GM19468 (cell line): ENCODE measurements around the gene COL15A1.

ENCODE experiments used
- ATAC-seq: cut with Tn5 transposase; IDR thresholded peaks from one replicate; pipeline ENCODE4 v1.9.1; 2021; ENCODE audit warnings: mild to moderate bottlenecking, moderate library complexity, moderate number of reproducible peaks; ENCODE audit not compliant: unreplicated experiment; ENCODE audit errors: extremely low read depth

Gene COL15A1

DNA sequence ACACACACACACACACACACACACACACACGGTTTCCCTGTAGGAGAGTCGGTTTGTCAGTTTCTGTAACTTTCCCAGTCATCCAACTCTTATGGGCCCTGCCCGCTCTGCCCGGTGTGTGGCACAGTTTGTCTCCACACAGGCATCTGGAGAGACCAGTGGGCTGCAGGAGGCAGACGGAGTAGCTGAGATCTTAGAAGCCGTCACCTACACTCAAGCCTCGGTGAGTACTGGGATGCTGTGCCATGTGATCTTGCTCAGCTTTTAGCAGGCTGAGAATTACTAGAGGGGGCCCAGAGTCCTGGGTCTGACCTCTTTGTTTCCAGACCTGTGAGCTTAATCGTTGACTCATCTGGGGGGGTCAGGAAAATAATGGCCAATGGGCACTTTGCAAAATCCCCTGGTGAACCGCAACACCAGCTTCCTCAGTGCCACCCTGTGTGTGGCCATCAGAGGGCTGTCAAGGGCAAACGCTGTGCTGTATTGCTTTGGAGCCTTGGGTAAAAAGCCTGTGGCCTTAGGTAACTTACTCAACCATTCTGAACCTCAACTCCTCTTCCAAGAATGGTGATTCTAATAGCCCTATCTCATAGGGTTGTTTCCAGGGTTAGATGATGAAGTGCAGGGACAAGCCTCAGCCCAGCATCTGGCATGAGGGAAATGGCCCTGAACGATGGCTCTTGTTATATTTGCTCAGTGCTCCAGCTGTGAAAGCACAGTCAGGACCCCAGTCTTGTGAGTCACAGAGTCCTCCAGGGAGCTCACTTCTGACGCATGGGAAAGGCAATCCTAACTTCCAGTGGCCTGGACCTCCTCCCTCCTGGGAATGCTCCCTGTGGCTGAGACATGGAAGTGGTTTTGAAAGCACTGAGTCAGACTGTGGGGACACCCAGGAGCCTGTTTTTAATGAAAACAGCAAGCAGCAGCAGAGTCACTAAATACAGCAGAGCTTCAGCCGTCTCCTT is 45.6 kb downstream of the COL15A1 start:
- ATAC-seq = no peak

DNA sequence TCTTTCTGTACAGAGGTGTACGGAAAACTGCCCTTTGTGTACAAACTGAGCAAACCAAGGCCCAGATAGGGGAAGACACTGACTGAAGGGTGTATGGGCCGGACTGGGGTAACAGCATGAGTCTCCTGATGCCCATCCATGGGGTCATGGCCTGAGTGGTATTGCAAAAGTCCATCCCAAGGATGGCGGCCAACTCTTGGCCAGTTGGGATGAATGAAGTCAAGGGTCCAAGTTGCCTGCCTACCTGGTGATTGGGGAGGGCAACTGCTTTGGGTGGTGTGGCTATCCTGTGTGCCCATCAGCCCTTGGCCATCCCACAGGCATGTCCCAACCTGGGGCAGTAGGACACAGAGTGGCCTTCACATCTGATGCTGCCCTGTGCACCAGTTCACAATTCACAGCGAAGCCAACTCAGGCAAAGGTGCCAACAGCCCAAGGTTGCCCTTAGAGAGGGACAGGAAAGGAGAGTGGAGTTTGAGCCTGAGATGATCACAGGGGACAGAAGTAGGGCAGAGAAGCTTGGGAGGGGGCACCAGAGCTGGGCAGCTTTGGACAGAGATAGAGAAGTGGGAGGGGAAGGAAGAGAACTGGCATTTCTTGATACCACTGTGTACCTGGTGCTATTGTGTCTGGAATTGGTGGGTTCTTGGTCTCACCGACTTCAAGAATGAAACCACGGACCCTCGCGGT is 46.6 kb downstream of the COL15A1 start:
- no peak for ATAC-seq

DNA sequence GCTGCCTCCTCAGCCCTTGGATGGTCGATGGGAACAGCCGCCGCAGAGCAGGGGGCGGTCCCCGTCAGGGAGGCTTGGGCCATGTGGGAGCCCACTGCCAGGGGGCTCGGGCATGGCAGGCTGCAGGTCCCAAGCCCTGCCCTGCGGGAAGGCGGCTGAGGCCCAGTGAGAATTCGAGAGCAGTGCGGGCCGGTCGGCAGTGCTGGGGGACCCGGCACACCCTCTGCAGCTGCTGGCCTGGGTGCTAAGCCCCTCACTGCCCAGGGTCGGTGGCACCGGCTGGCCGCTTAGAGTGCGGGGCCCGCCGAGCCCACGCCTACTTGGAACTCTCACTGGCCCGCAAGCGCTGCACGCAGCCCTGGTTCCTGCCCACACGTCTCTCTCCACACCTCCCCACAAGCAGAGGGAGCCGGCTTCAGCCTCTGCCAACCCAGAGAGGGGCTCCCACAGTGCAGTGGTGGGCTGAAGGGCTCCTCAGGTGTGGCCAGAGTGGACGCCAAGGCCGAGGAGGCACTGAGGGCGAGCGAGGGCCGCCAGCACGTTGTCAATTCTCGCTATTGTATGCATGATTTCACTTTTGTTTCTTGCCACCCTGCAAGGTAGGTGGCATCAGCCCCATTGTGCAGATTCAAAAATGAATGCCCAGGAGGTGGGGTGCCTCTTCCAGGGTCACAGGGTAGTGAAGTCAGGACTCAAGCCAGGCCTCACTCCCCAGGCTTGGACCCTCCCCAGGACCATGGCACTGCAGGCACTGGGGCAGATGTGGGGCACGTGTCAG is 48.6 kb downstream of the COL15A1 start:
- no peak for ATAC-seq

DNA sequence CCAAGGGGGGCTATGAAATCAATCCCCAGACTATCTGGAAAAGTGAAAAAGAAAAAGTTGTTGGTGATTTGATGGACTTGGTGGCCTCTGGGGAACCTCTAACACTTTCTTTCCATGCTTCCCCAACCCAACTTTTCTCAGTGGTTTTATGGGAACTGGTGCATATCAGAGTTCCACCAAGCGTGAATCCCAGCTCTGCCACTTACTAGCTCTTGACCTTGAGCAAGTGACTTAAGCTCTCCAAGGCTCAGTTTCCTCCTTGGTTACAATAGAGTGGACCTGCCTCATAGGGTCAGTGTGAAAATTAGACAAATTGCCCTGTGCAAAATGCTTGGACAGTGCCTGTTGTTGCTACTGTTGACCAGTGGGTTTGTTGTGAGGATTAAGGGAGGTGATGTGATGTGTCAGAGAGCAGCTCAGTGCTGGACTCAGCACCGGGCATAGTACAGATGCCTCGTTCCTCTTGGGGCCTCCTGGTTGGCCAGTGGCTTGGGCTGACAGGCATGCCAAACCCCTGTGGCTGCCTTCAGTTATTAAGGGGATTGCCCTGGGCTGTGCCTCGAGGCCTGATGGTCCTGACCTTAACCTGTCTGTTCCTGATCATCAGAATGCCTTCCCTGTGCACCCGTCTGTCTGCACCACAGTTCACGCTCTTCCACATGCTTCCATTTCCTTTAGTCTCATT is 49.3 kb downstream of the COL15A1 start:
- ATAC-seq = no peak

DNA sequence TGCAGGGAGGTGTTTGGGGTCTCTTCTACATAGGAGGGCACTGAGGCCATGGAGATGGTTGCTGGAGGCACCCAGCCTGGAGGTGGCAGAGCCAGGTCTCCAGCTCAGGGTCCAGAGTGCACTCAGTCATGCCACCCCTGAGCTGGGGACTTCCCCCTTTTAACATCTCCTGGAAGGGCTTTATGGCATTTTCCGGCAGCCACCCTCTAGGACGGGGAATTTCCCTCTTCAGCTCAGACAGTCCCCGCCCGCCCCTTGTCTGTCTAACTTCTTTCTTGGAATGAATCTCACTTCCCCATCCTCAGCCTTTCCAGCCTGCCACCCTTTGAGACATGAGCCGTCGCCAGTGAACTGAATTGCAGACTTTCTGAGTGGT is 49.9 kb downstream of the COL15A1 start:
- no peak for ATAC-seq

- ATAC-seq = no peak
These were observed 50.7 kb downstream of the COL15A1 start for GRCh38 chr9:98994172-98995058.

- ATAC-seq = no peak
These were observed 51.5 kb downstream of the COL15A1 start for GRCh38 chr9:98995059-98995671.

DNA sequence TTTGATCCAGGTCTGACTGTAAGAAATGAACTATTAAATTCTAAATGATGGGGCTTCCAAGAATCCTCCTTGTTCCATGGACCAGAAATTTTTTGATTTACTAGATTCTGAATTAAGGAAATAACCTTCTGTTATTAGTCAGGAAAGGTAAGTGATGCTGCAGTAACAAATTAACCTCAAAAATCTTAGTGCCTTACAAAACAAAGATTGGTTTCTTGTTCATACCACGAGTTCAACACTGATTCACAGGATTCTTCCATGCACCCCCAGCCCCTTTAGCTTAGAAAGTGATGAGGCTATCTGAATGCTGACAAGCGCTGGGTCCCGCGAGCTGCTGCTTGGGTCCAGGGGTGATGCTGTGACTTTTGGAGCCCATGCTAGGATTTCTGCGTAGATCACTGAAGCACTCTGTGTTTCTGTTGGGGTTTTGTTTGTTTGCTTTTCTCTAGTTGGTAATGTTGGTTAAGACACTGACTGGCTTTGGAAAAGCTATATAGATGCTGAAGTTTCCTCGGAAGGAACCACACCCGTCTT is 52.3 kb downstream of the COL15A1 start:
- ATAC-seq = no peak

DNA sequence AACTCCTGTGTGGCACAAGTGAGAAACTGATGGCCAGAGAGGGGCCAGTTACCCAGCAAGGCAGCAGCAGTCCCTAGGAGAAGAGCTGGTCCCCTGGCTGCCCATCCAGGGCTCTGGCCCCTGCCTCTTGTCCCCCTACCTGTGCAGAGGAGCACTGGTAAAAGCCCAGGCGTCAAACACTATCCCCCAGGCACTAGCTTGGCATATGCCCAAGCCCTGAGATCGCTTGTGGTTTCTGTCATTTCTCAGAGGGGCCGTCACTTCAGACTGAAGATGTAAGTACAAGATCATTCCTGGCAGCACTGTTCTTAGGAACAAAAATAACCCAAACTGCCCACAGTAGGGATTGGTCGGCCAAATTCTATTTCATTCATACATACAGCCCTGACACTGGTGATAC is 53.9 kb downstream of the COL15A1 start:
- ATAC-seq = no peak

- ATAC-seq = no peak
These were observed 54.9 kb downstream of the COL15A1 start for GRCh38 chr9:98998441-98999151.

- ATAC-seq = no peak
These were observed 55.4 kb downstream of the COL15A1 start for GRCh38 chr9:98999152-98999525.

- no peak for ATAC-seq
These were observed 57.0 kb downstream of the COL15A1 start for GRCh38 chr9:99000476-99001395.

DNA sequence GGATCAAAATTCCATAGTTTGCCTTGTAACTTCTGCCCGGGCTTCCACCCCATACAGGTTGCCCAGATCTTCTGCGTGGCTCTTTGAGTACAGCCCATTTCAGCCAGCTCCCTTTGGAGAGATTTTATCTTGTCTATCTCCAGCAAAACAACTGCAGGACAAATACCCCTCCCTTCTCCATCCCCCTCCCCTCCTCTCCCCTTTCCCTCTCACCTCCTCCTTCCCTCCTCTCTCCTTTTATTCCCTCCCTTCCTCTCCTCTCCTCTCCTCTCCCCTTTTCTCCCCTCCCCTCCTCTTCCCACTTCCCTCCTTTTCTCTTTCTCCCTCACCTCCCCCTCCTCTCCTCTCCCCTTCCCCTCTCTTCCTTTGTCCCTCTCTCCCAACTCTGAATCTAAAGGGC is 58.2 kb downstream of the COL15A1 start:
- no peak for ATAC-seq

GRCh38 chr9:99002706-99003105 is 59.0 kb downstream of the COL15A1 start:
- ATAC-seq = no peak

GRCh38 chr9:99003308-99003707 is 59.6 kb downstream of the COL15A1 start:
- ATAC-seq = no peak

- ATAC-seq = no peak
These were observed 60.4 kb downstream of the COL15A1 start for GRCh38 chr9:99004115-99004514.
